Gastrocnemius medialis (tissue), 4 donors: ENCODE results near the gene ANKRD40.

Experiments
- CTCF ChIP-seq, 5 experiments: fragments of 450-650 bp in 3 of 5; fragments of 200-600 bp in 2 of 5; sonication (generic) in 2 of 5; IDR thresholded peaks in 4 of 5; conservative IDR thresholded peaks in 1 of 5; 1 replicate in 4 of 5; 2 replicates in 1 of 5; pipeline ENCODE4 v1.5.1; 2016 to 2019; ENCODE audit warnings: antibody characterized with exemption in 5 of 5, mild to moderate bottlenecking in 3 of 5, moderate library complexity in 3 of 5
- POLR2A ChIP-seq, 2 donors: fragments of 450-650 bp; IDR thresholded peaks; one replicate each; pipeline ENCODE4 v1.6.1; 2017; ENCODE audit warnings: antibody characterized with exemption in 2 of 2, mild to moderate bottlenecking in 2 of 2, moderate library complexity in 2 of 2

- TF ChIP-seq CTCF (IDR thresholded peaks at IDR 0.05 in 4 of 5, conservative IDR thresholded peaks at IDR 0.05 in 1 of 5) (no peak), POLR2A (IDR thresholded peaks at IDR 0.05) (no peak)
Measured at GRCh38 chr17:50745631-50746030, 37.9 kb upstream of the ANKRD40 start.
